Activated naive CD4-positive, alpha-beta T cell treated with anti-CD3 and anti-CD28 coated beads, Interleukin-2, amount 50 U/mL, for 72 hours (primary cell): ENCODE measurements around the gene RGS12. TPM values are rescaled to one million over a fixed set of nuclear protein-coding genes. Genes with fewer than 3 reads are reported as not detected.

Source experiments
- ATAC-seq, 2 donors: fragments of 150-1000 bp; cut with Tn5 transposase; 2 replicates each; pipeline ENCODE4 v1.10.0; 2021; ENCODE audit warnings: mild to moderate bottlenecking in 2 of 2, moderate library complexity in 2 of 2
- DNase-seq, 2 donors: peaks; one replicate each; pipeline ENCODE4 v3.0.0; 2021 to 2022; ENCODE audit warnings: low spot score in 2 of 2
- H3K27ac Mint-ChIP-seq, 2 donors: one replicate each; pipeline ENCODE4 v1.8.0; 2022; ENCODE audit warnings: mild to moderate bottlenecking in 2 of 2, mixed read lengths in 2 of 2
- H3K36me3 Mint-ChIP-seq, 2 donors: one replicate each; pipeline ENCODE4 v1.8.0; 2022; ENCODE audit warnings: mixed read lengths in 2 of 2
- H3K9me3 Mint-ChIP-seq, 2 donors: one replicate each; pipeline ENCODE4 v1.8.0; 2022; ENCODE audit warnings: mixed read lengths in 2 of 2
- total RNA-seq, 2 donors: library from RNA; stranded (reverse); gene quantifications; one replicate each; pipeline ENCODE4 v1.2.3, GENCODE V29; 2022

RGS12 gene
- total RNA-seq, 2 donors from 2014 or later: 5.3 to 15.6 TPM

DNA sequence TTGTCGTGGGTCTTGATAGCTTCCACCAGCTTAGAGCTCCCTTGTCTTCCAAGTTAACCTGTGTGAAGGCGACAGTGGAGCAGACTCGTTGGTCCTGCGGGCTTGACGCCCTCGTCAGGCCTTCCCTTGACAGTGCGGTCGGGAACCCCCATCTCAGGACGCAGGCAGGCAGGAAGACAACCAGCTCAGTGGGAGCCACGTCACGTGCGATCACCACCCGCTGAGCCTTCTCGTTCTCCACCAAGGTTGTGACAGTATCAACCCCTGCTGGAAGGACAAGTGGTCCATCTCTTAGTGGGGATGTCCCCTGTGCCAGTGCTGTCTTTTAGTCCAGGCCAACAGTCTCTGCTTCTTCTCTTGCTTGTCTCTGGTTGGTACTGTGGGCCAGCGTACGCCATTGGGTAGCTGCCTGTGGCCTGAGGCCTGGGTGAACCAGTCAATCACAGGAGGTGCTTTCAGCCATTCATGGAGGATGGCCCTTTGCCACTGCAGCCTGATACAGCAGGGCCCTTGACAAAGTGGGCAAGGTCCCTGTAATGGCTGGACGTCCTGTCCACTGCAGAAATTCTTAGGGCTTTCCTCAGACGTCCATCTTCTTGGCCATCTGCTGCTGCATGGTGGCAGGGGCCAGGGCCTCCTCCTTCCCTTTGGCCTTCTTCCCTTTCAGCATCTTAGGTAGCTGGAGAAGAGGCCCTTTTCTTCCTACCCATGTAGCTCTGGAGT, 31.4 kb downstream of the RGS12 start:
- Mint-ChIP-seq H3K27ac (no peak overlapping the region), H3K36me3 (no peaks in the 10 kb centered on the region), H3K9me3 (peaks cover 0 to 5% of the 10 kb centered on the region in 2 donors)
- no peak for ATAC-seq
- DNase-seq: no peak

GRCh38 chr4:3328814-3329663, 36.2 kb downstream of the RGS12 start:
- ATAC-seq (no peak), DNase-seq (no peak)
- H3K36me3 Mint-ChIP-seq: no peaks in the 10 kb centered on the region
- no peak overlapping the region for H3K27ac Mint-ChIP-seq
- H3K9me3 Mint-ChIP-seq: peaks cover 0 to 5% of the 10 kb centered on the region in 2 donors

DNA sequence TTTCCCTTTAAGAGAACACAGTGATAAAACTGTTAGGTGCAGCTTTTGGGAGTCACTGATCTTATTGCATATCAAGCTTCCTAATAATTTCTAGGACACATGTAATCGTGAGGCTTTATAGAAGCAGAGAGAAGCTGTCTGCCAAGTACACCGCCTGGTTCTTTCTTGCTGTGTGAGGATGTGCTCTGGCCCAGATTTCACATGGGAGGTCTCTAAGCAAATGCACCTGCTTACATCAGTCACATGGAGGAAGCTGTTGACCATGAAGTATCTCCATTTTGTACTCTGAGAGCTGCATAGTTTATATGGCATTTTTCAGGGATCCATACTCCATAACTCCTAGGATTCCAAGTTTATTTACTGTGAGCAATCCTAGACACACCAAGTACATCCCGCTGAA, 37.1 kb downstream of the RGS12 start:
- H3K27ac Mint-ChIP-seq: no peak overlapping the region
- no peaks in the 10 kb centered on the region for H3K36me3 Mint-ChIP-seq
- H3K9me3 Mint-ChIP-seq: peaks cover 0 to 5% of the 10 kb centered on the region in 2 donors
- DNase-seq: no peak
- no peak for ATAC-seq

GRCh38 chr4:3330707-3331106, 37.9 kb downstream of the RGS12 start:
- ATAC-seq (no peak), DNase-seq (no peak)
- Mint-ChIP-seq H3K27ac (no peak overlapping the region), H3K9me3 (peaks cover 0 to 3% of the 10 kb centered on the region in 2 donors), H3K36me3 (no peaks in the 10 kb centered on the region)

GRCh38 chr4:3331511-3332394, 38.9 kb downstream of the RGS12 start:
- ATAC-seq: no peak
- Mint-ChIP-seq H3K36me3 (no peaks in the 10 kb centered on the region), H3K27ac (no peak overlapping the region), H3K9me3 (no peaks in the 10 kb centered on the region)
- no peak for DNase-seq

DNA sequence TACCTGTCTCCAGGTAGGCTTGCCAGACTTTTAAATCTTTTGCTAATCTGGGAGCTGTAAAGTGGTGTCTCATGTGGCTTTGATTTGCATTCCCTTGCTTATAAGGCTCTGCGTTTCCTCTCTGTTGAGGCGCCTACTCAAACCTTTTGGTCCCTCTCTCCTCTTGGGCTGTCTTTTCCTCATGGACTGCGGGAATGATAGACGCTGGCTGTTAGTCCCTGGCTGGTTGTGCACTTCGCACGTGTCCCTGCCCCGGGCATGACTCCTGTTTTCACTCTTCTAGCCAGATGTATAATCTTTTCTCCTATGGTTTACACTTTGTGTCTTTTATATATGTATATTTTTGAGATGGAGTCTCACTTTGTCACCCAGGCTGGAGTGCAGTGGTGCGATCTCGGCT, 39.7 kb downstream of the RGS12 start:
- H3K27ac Mint-ChIP-seq: no peak overlapping the region
- no peak for ATAC-seq
- no peaks in the 10 kb centered on the region for H3K9me3 Mint-ChIP-seq
- no peaks in the 10 kb centered on the region for H3K36me3 Mint-ChIP-seq
- DNase-seq: no peak

DNA sequence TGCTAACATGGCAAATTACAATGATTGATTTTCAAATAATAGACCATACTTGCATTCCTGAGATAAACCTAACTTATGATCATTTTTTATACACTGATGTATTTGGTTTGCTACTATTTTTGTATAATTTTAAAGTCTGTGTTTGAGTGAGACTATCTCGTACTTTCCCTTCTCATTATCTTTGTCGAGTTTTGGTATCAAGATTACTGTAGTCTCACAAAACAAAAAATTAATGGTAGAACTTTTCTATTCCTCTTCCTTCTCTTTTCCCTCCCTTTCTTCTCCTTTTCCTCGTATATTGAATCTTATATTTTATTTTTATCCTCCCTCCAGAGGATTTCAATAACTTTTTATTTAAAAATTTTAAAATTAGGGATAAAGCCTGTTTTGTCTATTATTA, 41.5 kb downstream of the RGS12 start:
- Mint-ChIP-seq H3K36me3 (no peaks in the 10 kb centered on the region), H3K27ac (no peak overlapping the region), H3K9me3 (no peaks in the 10 kb centered on the region)
- ATAC-seq (no peak), DNase-seq (no peak)

GRCh38 chr4:3335385-3335784, 42.6 kb downstream of the RGS12 start:
- Mint-ChIP-seq H3K36me3 (no peaks in the 10 kb centered on the region), H3K9me3 (no peaks in the 10 kb centered on the region), H3K27ac (peak overlapping the region in 1 of 2 donors; percentile 75)
- no peak for DNase-seq
- no peak for ATAC-seq

DNA sequence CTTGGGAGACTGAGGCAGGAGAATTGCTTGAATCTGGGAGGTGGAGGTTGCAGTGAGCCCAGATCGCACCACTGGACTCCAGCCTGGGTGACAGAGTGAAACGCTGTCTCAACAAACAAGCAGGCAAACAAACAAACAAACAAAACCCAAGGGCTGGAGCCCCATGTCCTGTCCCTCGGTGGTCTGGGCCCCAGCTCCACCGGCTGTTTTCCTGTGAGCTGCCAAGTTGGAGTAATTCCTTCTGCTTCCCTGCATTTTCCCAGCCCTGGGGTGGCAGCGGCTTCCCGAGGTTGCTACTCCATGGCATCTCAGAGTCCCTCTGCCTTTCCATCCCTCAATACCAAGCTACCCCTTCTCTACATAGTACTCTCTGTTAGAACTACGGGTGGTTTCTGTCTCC, 43.2 kb downstream of the RGS12 start:
- ATAC-seq: no peak
- Mint-ChIP-seq H3K27ac (no peak overlapping the region), H3K9me3 (no peaks in the 10 kb centered on the region), H3K36me3 (no peaks in the 10 kb centered on the region)
- no peak for DNase-seq

DNA sequence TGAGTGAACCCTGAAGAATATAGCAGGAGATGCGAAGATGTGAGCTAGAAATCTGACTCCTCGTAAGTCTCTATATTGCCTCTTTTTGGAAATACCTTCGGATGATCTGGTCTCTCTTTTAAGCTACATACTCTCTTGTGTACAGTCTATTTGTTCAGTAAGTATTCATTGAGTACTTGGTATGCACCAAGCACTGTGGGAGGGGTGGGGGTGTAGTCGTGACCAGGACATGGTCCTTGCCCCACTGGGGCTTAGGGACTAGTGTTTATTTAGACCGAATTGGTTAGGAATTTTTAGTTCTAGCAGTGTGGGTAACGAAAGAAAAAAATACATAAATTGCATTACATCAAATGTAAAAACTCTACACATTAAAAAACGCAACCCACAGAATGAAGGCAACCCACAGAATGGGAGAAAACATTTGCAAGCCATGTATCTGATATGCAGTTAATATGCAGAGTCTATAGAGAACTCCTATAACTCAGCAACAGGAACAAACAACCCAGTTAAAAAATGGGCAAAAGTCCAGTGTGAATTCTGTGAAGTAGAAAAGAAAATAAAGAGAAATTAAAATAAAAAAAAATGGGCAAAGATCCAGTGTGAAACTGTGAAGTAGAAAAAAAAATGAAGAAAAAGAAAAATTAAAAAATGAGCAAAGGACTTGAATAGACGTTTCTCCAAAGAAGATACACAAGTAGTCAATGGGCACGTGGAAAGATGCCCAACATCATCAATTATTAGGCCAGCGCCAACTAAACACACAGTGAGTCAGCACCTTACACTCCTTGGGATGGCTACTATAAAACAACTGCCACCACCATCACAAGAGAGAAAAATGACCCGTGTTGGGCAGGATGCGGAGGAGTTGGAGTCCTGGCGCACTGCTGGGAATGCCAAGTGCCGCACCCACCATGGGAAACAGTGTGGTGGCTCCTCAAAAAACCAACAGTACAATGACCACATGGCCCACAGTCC, 43.8 kb downstream of the RGS12 start:
- Mint-ChIP-seq H3K36me3 (no peaks in the 10 kb centered on the region), H3K27ac (no peak overlapping the region), H3K9me3 (no peaks in the 10 kb centered on the region)
- DNase-seq (no peak), ATAC-seq (no peak)

- H3K27ac Mint-ChIP-seq: no peak overlapping the region
- no peaks in the 10 kb centered on the region for H3K36me3 Mint-ChIP-seq
- H3K9me3 Mint-ChIP-seq: no peaks in the 10 kb centered on the region
- no peak for DNase-seq
- ATAC-seq: no peak
Measured at GRCh38 chr4:3337357-3337732, 44.5 kb downstream of the RGS12 start.

- H3K9me3 Mint-ChIP-seq: no peaks in the 10 kb centered on the region
- no peaks in the 10 kb centered on the region for H3K36me3 Mint-ChIP-seq
- DNase-seq: no peak
- ATAC-seq: no peak
- no peak overlapping the region for H3K27ac Mint-ChIP-seq
Measured at GRCh38 chr4:3337811-3338210, 45.0 kb downstream of the RGS12 start.

DNA sequence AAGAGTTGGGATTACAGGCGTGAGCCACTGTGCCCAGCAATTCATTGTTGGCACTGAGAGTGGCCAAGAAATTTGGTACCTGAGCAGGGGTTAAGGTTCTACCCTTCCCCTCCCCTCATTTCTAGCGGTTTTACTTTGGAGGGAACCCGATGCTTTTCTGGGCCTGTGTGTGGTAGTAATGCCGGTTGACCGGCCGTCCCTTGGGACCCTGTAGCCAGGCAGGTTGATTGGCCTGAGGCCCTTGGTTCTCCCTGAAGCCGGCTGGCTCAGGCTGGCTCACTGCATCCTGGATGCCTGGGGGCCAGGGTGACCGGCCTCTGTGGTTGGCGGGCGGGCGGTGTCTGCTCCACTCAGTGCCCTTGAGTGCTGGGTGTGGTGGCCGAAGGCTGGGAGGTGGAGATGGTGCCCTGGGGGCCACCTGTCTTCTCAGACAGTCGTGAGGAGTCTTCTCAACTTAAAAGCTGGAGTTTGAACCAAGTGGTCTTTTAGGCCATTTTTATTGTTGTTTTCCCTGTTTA, 45.6 kb downstream of the RGS12 start:
- Mint-ChIP-seq H3K27ac (no peak overlapping the region), H3K9me3 (no peaks in the 10 kb centered on the region), H3K36me3 (no peaks in the 10 kb centered on the region)
- no peak for ATAC-seq
- DNase-seq: no peak

- no peak for DNase-seq
- no peaks in the 10 kb centered on the region for H3K9me3 Mint-ChIP-seq
- no peaks in the 10 kb centered on the region for H3K36me3 Mint-ChIP-seq
- peak overlapping the region in 1 of 2 donors; percentile 32 for H3K27ac Mint-ChIP-seq
- ATAC-seq: no peak
Measured at GRCh38 chr4:3338976-3339531, 46.2 kb downstream of the RGS12 start.

DNA sequence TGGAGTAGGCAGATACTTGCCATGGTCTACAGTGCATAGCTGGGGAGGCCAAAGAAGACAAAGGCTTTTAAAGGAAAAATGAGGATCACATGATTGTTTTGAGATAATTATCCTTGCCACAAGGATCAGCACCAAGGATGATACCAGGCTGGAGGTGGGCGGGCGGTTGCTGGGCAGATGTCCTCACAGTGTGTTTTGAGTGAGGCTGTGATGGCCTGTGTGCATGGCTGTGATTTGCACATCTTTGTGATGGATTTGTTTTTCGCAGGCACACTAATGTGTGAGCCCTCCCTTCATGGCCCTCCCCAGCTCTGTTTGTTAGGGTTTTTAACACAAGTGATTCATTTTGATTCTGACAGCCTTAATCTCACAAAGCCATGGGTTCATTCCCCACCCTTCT, 46.8 kb downstream of the RGS12 start:
- no peaks in the 10 kb centered on the region for H3K36me3 Mint-ChIP-seq

More for the DNA sequence above, 46.8 kb downstream of the RGS12 start:
- no peak for DNase-seq
- Mint-ChIP-seq H3K9me3 (no peaks in the 10 kb centered on the region), H3K27ac (no peak overlapping the region)
- no peak for ATAC-seq
